Gastroesophageal sphincter (tissue), 4 donors: ENCODE results near the gene ACAD8. TPM values are rescaled to one million over a fixed set of nuclear protein-coding genes. Genes with fewer than 3 reads are reported as not detected.
"Not testable (repeated sequence)": the region's sequence is repeated elsewhere in the genome, so short reads cannot be mapped to it uniquely, and the experiment has no call there.

Experiments
- ATAC-seq: fragments of 150-250 bp; one replicate; pipeline ENCODE4 v1.9.1; 2016; ENCODE audit warnings: mild to moderate bottlenecking, moderate library complexity
- H3K27ac ChIP-seq, 4 donors: fragments of 200-600 bp; sonication (generic) in 3 of 4; 1 replicate in 3 of 4; 2 replicates in 1 of 4; pipeline ENCODE4 v1.5.1; 2016 to 2019
- H3K27me3 ChIP-seq: fragments of 200-600 bp; sonication (generic); one replicate; pipeline ENCODE4 v1.5.1; 2019
- H3K36me3 ChIP-seq, 2 donors: fragments of 200-600 bp; sonication (generic); one replicate each; pipeline ENCODE4 v1.5.1; 2019; ENCODE audit warnings: control low read depth in 1 of 2
- H3K4me1 ChIP-seq, 3 donors: fragments of 200-600 bp; sonication (generic); 1 replicate in 2 of 3; 2 replicates in 1 of 3; pipeline ENCODE4 v1.5.1; 2016 to 2019; ENCODE audit warnings: control low read depth in 2 of 3
- H3K4me3 ChIP-seq, 2 donors: fragments of 200-600 bp; sonication (generic); one replicate each; pipeline ENCODE4 v1.5.1; 2019; ENCODE audit warnings: mild to moderate bottlenecking in 1 of 2, moderate library complexity in 1 of 2
- H3K9me3 ChIP-seq, 3 donors: fragments of 200-600 bp; sonication (generic); one replicate each; pipeline ENCODE4 v1.5.1; 2017 to 2019; ENCODE audit warnings: control low read depth in 2 of 3
- EP300 ChIP-seq: sonication (generic); formaldehyde crosslinking; IDR thresholded peaks from one replicate; pipeline ENCODE4 v1.6.1; 2017; ENCODE audit warnings: antibody characterized with exemption, mild to moderate bottlenecking
- POLR2A ChIP-seq, 2 donors: fragments of 450-650 bp; IDR thresholded peaks; one replicate each; pipeline ENCODE4 v1.6.1; 2017; ENCODE audit warnings: antibody characterized with exemption in 2 of 2, mild to moderate bottlenecking in 2 of 2, moderate library complexity in 1 of 2
- POLR2AphosphoS5 ChIP-seq: sonication (generic); formaldehyde crosslinking; IDR thresholded peaks from one replicate; pipeline ENCODE4 v1.6.1; 2017; ENCODE audit warnings: antibody characterized with exemption
- WGBS, 2 donors: methylation state at CpG; one replicate each; pipeline ENCODE4 v1.1.5; 2018; ENCODE audit warnings: low coverage in 1 of 2; 5-methylcytosine and 5-hydroxymethylcytosine counted together
- total RNA-seq, 4 donors: library from RNA; depleted of rRNA; stranded (reverse); fragments of >200 nt; gene quantifications; one replicate each; pipeline ENCODE4 v1.1.0, GENCODE V29; 2016
- TF ChIP-seq, protein P1 (sequence below), 4 experiments: fragments of 200-600 bp in 2 of 4; fragments of 450-650 bp in 2 of 4; sonication (generic) in 1 of 4; IDR thresholded peaks; one replicate each; pipeline ENCODE4 v1.5.1; 2017 to 2019; ENCODE audit warnings: antibody characterized with exemption in 4 of 4, mild to moderate bottlenecking in 2 of 4, moderate library complexity in 2 of 4

ACAD8 gene
- total RNA-seq, 4 donors from 2014 or later = 20.1 to 28.8 (median 22.3) TPM

DNA sequence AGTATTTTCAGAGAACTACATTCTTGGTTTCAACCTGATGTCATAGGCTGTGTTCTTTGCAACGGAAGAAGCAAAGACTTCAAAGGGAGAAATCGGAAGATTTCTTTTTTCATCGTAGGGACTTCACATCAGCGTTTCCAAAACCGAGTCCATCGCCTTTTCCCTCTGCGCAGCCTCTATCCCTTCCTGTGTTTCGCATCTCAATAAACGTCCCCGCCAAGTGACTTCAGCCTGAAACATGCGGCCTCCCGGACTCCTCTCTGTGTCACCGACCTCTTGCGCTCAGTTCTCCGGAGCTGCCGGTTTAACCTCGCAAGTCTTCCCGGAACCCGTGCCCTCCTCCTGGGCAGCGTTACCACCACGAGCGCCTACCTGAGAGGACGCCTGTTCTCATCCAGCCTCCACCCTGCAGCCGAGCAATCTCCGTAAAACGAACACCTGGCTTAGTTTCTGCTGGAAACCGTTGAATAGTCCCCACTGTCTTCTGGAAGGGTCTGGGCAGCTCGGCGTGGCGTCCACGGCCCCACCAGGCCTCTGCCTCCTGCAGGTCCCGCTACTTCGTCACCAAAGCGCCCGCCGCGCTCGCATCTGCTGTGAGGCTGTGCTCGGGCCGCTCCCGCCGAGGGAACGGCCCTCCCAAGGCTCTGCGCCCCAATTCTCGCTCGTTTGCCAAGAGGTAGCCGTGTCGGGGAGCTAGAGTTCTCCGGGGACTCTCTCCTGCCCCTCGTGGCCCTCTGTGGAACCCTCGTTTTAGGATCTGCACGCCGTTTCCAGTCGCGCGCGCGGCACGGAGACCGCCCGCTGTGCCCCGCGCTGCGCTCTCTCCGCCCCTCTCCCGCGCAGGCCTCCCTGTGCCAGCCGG is 22.4 kb downstream of the ACAD8 start, which contains the start of gene GLB1L3:
TSS of gene GLB1L3 (plus strand) at position 846 of the 862 bp plus-strand sequence. CDS start 362 bp downstream, outside the sequence.
- H3K36me3 ChIP-seq = no peaks in the 10 kb centered on the region
- H3K4me3 ChIP-seq = peak within 1 kb of the TSS in 1 of 2 donors; percentile 40
- TF ChIP-seq POLR2AphosphoS5 = no peak
- TF ChIP-seq, protein P1, sequence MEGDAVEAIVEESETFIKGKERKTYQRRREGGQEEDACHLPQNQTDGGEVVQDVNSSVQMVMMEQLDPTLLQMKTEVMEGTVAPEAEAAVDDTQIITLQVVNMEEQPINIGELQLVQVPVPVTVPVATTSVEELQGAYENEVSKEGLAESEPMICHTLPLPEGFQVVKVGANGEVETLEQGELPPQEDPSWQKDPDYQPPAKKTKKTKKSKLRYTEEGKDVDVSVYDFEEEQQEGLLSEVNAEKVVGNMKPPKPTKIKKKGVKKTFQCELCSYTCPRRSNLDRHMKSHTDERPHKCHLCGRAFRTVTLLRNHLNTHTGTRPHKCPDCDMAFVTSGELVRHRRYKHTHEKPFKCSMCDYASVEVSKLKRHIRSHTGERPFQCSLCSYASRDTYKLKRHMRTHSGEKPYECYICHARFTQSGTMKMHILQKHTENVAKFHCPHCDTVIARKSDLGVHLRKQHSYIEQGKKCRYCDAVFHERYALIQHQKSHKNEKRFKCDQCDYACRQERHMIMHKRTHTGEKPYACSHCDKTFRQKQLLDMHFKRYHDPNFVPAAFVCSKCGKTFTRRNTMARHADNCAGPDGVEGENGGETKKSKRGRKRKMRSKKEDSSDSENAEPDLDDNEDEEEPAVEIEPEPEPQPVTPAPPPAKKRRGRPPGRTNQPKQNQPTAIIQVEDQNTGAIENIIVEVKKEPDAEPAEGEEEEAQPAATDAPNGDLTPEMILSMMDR (IDR thresholded peaks at IDR 0.05) = peak in 1 of 4 experiments; percentile 34
- H3K27me3 ChIP-seq = peaks cover 94% of the 10 kb centered on the region
- peaks cover 0 to 23% (median 14%) of the 10 kb centered on the region in 3 donors for H3K4me1 ChIP-seq
- H3K27ac ChIP-seq = no peak within 1 kb of the TSS
- ATAC-seq = peak; percentile 18
- H3K9me3 ChIP-seq = peaks cover 0 to 11% (median 0%) of the 10 kb centered on the region in 3 donors
- WGBS, 2 donors = 8 to 11% methylated on average over 19 to 21 of the region's 68 CpGs

DNA sequence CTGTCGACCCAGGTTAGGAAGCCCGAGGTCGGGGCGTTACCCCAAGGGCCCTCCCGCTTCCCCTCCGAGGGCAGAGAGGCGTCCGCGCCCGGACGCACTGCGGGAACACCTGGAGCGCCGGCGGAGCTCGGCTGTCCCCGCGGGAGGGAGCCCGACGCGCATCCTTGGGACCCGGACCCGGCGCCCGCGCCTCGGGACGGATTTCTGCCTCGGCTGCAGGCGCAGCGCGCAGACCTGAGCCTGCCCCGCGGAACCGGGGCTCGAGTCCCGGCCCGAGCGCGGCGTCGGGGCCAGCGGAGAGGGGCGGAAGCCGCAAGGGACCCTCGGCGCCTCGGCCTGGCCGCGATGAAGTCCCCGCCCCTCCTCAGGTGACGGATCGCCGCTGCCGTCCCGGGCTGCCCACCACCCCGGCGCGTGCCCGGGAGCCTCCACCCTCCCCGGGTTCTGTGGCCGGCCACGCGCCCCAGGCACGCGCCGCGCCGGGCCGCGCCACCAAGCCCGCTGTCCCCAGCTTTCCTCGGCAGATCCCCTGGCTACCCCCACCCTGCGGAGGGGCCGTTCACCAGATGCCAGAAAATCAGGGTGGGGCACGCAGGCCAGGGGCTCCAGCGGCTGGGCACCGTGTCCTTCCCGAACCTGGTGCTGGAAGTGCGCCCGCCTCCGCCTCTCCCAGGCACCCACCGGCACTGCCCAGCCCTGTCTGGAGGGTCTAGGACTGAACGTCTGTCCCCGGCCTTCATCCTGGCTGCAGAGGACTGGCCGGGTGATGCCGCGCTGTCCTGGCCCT is 23.2 kb downstream of the ACAD8 start:
- Histone ChIP-seq H3K4me3 (peak overlapping the region in 1 of 2 donors; percentile 40), H3K36me3 (no peaks in the 10 kb centered on the region), H3K9me3 (peaks cover 0 to 11% (median 0%) of the 10 kb centered on the region in 3 donors), H3K4me1 (peaks cover 0 to 23% (median 14%) of the 10 kb centered on the region in 3 donors), H3K27ac (no peak overlapping the region), H3K27me3 (peaks cover 86% of the 10 kb centered on the region)
- ATAC-seq = peak; percentile 11
- 10% methylated on average over 4 of the region's 88 CpGs; no CpG with 5 or more reads in 1 of the 2 donors for WGBS, 2 donors
- no peak for TF ChIP-seq EP300
- TF ChIP-seq, protein P1 (IDR thresholded peaks at IDR 0.05) = no peak

DNA sequence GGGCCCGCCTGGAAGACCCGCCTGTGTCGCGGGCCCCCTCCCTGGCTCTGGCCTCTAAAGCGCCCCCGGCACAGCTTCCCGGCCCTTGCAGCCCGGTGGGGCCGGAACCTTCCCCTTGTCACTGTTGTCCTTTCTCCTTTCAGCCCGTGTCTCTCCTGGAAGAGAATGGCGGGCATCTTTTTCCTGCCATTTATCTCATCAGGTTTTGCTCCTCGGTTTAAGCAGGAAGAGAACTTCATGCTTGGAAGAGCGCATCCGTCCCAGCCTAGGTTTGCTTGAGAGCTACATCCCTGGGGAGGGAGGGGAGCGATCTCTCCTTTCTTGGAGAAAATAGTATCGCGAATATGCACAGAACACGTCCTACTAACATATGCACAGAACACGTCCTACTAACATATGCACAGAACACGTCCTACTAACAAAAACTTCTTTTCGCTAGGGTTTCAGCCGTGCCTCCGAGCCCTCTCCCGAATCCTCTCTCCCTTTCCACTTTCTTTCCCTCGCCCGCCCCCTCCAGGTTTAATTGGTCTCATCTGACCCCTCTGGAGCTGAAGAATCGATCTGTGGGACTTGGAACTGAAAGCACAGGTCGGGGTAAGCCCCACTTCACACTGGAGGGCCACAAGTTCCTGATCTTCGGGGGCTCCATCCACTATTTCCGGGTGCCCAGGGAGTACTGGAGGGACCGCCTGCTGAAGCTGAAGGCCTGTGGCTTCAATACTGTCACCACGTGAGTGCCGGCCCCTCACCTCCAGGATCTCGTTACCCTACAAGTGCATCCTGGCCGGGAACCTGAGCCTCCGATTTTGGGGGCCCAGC is 24.0 kb downstream of the ACAD8 start:
- H3K27me3 ChIP-seq = peaks cover 82% of the 10 kb centered on the region
- H3K36me3 ChIP-seq = no peaks in the 10 kb centered on the region
- H3K27ac ChIP-seq = no peak overlapping the region
- TF ChIP-seq EP300 (no peak), POLR2AphosphoS5 (no peak), POLR2A (IDR thresholded peaks at IDR 0.05) (no peak)
- TF ChIP-seq, protein P1 (IDR thresholded peaks at IDR 0.05) = no peak
- whole genome bisulfite sequencing, 2 donors = 13 to 20% methylated on average over 16 to 20 of the region's 36 CpGs
- H3K4me3 ChIP-seq = peak overlapping the region in 1 of 2 donors; percentile 40
- H3K9me3 ChIP-seq = peaks cover 0 to 11% (median 0%) of the 10 kb centered on the region in 3 donors
- H3K4me1 ChIP-seq = peaks cover 0 to 23% (median 14%) of the 10 kb centered on the region in 3 donors
- no peak for ATAC-seq

DNA sequence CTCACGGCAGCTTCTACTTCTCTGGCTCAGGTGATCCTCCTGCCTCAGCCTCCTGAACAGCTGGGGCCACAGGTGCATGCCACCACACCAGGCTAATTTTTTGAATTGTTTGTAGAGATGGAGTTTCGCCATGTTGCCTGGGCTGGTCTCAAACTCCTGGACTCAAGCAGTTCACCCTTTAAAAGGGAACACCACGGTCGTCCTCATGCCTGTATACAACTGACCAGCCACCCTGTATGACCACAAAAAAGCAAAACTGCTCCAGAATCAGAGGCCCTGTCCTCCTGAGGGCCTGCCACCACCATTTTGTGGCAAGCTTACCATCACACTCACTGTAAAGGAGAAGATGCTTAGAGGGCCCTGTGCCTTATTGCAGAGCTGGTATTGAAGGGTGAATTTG is 25.0 kb downstream of the ACAD8 start:
- WGBS, 2 donors = 77 to 95% methylated on average over 2 to 3 of the region's 4 CpGs
- peaks cover 0 to 11% (median 0%) of the 10 kb centered on the region in 3 donors for H3K9me3 ChIP-seq
- H3K4me3 ChIP-seq = no peak overlapping the region
- TF ChIP-seq, protein P1 (IDR thresholded peaks at IDR 0.05) = no peak
- no peak for TF ChIP-seq POLR2A (IDR thresholded peaks at IDR 0.05)
- no peak for TF ChIP-seq POLR2AphosphoS5
- no peak for TF ChIP-seq EP300
- no peak overlapping the region for H3K27ac ChIP-seq
- H3K4me1 ChIP-seq = peaks cover 0 to 23% (median 14%) of the 10 kb centered on the region in 3 donors
- H3K36me3 ChIP-seq = no peaks in the 10 kb centered on the region
- peaks cover 79% of the 10 kb centered on the region for H3K27me3 ChIP-seq
- ATAC-seq = no peak

DNA sequence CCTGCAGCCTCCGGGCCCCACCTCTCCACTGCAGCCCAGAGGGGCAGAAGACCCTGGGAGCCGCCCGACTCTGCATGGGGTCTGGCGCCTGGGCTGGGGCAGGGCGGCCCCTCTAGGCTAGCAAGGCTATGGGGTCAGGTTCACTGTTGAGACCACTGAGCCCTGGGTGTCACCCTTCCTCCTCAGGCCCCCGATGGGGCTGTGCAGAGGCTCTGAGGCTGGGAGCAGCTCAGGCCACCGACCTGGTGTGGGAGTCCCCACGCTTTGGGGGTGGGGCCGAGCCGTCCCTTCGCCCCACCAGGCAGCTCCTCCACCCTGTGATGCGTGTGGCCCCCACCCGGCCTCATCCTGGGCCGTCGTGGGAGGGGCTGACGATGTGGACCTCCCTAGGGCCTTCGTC is 28.3 kb downstream of the ACAD8 start:
- H3K36me3 ChIP-seq, H3K27ac ChIP-seq, ATAC-seq, H3K4me3 ChIP-seq: not testable (repeated sequence)
- WGBS, 2 donors = no CpG with 5 or more reads among the region's 17 CpGs
- peaks cover 0 to 11% (median 0%) of the 10 kb centered on the region in 3 donors for H3K9me3 ChIP-seq
- H3K27me3 ChIP-seq = peaks cover 46% of the 10 kb centered on the region
- peaks cover 0 to 10% (median 3%) of the 10 kb centered on the region in 3 donors for H3K4me1 ChIP-seq
